GM03348 (cell line): ENCODE results near the gene MASTL.
"Not testable (repeated sequence)": the region's sequence is repeated elsewhere in the genome, so short reads cannot be mapped to it uniquely, and the experiment has no call there.

Experiments
- DNase-seq: peaks from one replicate; pipeline ENCODE4 v3.0.0; 2012; ENCODE audit warnings: low spot score

The MASTL gene

GRCh38 chr10:27155066-27155754 is at the start of gene MASTL:
Gene MASTL, plus strand, starts transcription at chr10:27155352. Its CDS starts 75 bp downstream, at chr10:27155427.
- DNase-seq, result peak; percentile 98

- DNase-seq, result no peak
Observed at GRCh38 chr10:27108165-27108564, 47.0 kb upstream of the MASTL start.

GRCh38 chr10:27134371-27134770 is 20.8 kb upstream of the MASTL start:
- no peak for DNase-seq

GRCh38 chr10:27138277-27138676 is 16.9 kb upstream of the MASTL start:
- no peak for DNase-seq

GRCh38 chr10:27143686-27144085 is 11.5 kb upstream of the MASTL start:
- no peak for DNase-seq

GRCh38 chr10:27145937-27146336 is 9.2 kb upstream of the MASTL start:
- no peak for DNase-seq

- DNase-seq, result no peak
Observed at GRCh38 chr10:27147701-27148100, 7.5 kb upstream of the MASTL start.

- no peak for DNase-seq
Observed at GRCh38 chr10:27150261-27150660, 4.9 kb upstream of the MASTL start.

- no peak for DNase-seq
Observed at GRCh38 chr10:27152687-27153086, 2.5 kb upstream of the MASTL start.

- no peak for DNase-seq
Observed at GRCh38 chr10:27153329-27153728, 1.8 kb upstream of the MASTL start.

GRCh38 chr10:27153845-27154193 is 1.3 kb upstream of the MASTL start:
- peak; percentile 24 for DNase-seq

GRCh38 chr10:27156566-27156965 is 1.4 kb downstream of the MASTL start:
- DNase-seq, result not testable (repeated sequence)

- DNase-seq, result no peak
Observed at GRCh38 chr10:27157150-27157549, 2.0 kb downstream of the MASTL start.

- DNase-seq, result no peak
Observed at GRCh38 chr10:27158421-27158820, 3.3 kb downstream of the MASTL start.

- no peak for DNase-seq
Observed at GRCh38 chr10:27169849-27170248, 14.7 kb downstream of the MASTL start.

GRCh38 chr10:27188259-27188658 is 33.1 kb downstream of the MASTL start:
- DNase-seq, result no peak

- DNase-seq, result no peak
Observed at GRCh38 chr10:27188897-27189296, 33.7 kb downstream of the MASTL start.

- DNase-seq, result no peak
Observed at GRCh38 chr10:27190508-27190907, 35.4 kb downstream of the MASTL start.

GRCh38 chr10:27192284-27192683 is 37.1 kb downstream of the MASTL start:
- peak; percentile 87 for DNase-seq

- no peak for DNase-seq
Observed at GRCh38 chr10:27197980-27198620, 42.9 kb downstream of the MASTL start.

GRCh38 chr10:27203806-27204205 is 48.7 kb downstream of the MASTL start:
- DNase-seq, result no peak

GRCh38 chr10:27207350-27207749 is 52.2 kb downstream of the MASTL start:
- no peak for DNase-seq

- peak; percentile 29 for DNase-seq
Observed at GRCh38 chr10:27223964-27224363, 68.8 kb downstream of the MASTL start.

GRCh38 chr10:27225011-27225590 is 69.9 kb downstream of the MASTL start:
- DNase-seq, result no peak
